Amygdala (tissue), 56 donors: ENCODE measurements around the gene PABPN1L.
"Not testable (repeated sequence)": the region's sequence is repeated elsewhere in the genome, so short reads cannot be mapped to it uniquely, and the experiment has no call there.

Experiments used
- DNase-seq, 56 donors: peaks; one replicate each; lab custom pipeline; 2025; lab: John Stamatoyannopoulos, UW

PABPN1L gene

DNA sequence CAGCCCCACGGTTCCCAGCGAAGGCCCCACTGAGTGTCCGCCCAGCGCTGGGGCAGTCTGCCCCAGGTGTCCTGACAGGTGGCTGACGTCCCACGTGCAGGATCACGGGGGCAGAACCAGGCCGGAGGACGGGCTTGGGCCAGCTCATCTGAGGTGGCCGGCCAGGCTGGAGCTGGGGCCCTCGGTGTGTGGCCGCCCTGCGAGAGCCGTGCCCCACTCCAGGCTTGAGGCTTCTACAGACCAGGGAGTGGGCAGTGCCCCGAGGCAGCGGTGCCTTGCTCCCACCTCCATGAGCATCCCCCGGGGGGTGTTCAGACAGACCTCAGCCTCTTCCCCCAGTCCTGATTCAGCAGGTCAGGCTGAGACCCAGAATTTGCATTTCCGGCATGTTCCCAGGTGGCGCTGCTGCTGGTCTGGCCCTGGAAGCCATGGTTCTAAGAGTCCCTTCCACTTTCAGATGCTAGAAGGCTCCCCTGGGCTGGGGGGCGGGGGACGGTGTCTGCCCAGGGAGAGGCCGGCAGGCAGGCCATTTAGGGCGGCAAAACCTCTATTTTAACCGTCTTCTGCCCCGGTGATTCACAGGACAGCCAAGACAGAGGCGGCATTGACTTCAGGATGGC, 35.4 kb upstream of the PABPN1L start:
- no peak for DNase-seq

DNA sequence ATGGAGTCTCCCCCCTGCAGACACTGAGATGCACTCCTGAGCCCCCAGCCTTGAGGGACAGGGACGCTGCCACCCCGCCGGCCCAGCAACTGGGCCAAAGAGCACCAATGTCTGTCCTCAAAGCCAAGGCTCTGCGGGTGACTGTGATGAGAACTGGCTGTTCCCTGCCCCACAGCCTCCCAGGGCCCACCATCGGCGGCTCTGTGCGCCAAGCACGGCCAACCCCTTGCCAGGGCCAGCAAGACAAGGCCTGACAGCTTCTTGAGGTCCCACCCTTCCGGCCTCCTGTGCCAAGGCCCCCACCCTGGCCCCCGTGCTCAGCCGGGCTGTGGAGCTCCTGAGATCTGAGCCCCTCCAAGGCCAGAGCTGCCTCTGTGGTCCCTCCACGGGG, 34.2 kb upstream of the PABPN1L start:
- DNase-seq, result no peak

DNA sequence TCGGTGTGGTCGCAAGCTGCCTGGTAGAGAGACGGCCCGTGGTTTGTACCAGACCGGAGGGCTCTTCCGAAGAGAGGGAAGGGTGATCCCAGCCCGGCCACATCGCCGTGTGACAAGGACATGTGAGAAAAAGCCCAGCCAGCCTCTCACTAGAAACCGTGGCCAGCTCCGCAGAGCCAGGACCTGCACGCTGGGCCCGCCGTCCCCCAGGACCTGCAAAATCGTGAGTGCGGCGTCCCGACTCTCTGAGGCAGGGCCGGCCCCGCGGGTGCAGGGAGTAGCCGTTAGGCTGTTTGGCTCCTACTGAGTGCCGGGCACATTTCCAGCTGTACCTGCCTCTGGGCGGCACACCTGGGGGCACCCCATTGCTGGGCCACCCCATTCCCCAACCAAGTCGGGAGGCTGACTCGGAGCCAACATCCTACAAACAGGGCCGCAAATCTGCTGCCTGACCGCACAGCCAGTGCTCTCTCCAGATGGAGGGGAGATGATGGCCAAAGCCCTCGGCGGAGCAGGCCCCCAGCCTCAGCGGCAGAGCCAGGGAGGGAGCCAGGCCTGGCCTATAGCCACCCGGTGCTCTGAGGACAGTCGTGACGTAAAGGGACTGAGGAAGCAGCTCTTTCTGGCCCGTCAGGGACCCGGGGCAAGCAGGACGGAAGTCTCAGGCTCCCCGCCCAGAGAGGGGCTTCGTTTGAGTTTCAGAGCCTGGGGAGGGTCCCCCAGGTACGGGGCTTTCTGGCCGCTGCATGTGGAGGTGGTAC, 33.6 kb upstream of the PABPN1L start:
- no peak for DNase-seq

DNA sequence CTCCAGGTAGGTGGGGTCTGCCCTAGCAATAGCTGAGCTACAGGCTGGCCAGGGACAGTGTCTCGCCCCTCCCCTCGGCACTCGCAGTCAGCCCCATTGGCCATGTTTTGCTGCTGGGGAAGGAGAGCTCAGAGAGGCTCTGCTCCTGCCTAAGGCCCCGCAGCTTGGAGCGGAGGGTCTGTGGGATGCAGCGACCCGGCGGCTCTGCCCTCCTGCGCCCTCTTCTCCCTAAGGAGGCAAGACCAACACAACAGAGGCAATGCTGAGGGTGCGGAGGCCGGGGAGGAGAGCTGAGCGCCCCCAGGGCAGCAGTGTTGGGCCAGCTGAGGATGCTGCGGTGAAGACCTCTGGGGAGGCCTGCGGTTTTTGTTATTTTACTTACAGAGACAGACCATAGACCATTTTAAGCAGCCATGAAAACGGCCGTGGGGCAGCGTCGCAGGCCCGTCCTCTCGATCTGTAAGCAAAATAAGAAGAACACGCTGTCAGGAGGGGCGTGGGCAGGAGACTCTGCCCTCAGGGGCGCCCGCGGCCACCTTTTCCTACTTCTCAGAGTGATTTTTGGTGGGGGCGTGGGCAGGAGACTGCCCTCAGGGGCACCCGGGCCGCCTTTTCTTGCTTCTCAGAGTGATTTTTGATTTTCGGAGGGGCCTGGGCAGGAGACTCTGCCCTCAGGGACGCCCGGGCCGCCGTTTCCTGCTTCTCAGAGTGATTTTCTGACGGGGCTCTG, 31.4 kb upstream of the PABPN1L start:
- no peak for DNase-seq

DNA sequence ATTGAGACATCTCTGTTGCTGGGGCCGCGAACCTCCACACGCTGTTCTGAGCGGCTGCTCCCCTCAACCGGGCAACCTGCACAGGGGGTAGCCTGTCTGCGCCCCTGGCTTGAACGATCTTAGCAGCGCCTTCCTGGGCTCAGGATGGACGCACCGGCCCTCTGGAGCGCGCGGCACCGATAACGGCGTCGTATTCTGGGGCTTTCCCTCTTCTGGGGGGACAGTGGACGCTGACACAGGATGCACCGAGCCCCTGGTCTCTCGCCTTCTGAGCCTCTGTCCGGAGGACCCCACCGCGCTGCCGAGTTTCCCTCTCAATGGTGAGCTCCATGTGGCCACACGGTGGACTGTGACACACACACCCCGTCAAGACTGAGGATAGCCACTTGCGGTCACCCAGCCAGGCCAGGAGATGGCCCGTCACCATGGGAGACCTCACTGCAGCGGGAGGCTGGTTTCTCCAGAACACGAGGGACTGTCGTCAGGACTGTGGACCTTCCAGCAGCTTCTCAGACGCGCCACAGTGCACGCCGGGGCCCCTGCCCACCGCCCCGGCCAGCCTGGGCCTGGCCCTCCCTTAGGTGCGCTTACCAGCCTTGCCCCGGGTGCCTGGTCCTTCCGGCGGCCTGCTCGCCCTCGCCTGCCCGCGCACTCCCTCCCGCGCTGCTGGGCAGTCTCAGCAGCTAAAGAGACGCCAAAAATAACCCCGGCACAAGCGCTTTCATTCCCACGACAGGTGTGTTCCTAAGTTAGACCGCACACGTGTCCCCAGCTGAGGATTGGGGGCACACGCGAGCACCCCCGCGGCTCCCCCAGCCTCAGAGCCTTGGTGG, 30.0 kb upstream of the PABPN1L start:
- no peak for DNase-seq

DNA sequence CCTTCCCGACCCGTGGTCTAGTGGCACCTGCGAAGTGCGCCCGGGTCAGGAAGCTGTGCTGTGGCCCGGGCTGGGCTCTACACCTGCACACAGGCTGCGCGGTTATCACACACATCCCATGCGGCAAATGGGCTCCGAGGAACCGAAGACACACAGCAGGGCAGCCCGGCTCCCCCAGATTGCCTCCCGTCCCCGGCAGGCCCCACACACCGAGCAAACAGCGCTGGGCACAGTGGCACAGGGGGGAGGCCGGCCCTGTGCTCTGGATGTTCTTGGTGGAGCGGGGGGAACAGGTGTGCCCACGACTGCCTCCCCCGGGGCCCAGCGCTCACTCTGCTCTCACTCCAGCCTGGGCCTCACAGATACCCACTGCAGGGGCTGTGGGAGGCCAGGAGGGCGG, 28.9 kb upstream of the PABPN1L start:
- DNase-seq, result no peak

DNA sequence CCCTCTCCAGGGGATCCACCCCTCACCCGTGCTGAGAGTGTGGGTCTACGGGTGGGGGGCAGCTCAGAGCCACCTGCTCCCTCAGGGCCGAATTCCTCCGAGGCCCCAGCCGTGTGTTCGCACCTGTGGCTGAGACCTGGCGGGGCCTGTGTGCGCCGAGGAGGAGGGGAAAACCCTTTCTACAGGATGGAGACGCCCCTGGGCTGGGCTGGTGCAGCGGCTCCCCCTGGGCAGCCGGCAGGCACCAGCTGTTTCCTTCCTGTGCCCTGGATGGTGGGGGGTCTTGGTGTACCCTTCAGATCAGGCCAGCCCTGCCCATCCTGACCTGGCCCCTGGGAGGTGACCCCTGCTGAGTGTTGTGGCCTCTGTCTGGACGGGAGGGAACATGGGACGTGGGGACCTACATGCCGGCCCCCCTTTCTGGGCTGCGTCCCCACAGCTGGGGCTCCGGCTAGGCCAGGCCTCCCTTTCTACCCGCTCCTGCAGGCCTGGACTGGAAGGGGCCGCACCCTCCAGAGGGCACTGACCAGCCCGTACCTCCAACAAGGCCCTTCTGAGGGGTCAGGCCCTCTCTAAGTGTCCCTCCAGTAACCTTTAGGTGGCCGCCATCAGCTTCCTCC, 28.3 kb upstream of the PABPN1L start:
- DNase-seq, result no peak

DNA sequence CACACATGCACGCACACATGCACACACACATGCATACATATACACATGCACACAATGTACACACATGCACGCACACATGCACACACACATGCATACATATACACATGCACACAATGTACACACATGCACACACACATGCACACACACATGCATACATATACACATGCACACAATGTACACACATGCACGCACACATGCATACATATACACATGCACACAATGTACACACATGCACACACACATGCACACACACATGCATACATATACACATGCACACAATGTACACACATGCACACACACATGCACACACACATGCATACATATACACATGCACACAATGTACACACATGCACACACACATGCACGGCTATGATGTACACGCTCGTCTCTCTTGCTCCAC, 27.8 kb upstream of the PABPN1L start:
- DNase-seq, result not testable (repeated sequence)

DNA sequence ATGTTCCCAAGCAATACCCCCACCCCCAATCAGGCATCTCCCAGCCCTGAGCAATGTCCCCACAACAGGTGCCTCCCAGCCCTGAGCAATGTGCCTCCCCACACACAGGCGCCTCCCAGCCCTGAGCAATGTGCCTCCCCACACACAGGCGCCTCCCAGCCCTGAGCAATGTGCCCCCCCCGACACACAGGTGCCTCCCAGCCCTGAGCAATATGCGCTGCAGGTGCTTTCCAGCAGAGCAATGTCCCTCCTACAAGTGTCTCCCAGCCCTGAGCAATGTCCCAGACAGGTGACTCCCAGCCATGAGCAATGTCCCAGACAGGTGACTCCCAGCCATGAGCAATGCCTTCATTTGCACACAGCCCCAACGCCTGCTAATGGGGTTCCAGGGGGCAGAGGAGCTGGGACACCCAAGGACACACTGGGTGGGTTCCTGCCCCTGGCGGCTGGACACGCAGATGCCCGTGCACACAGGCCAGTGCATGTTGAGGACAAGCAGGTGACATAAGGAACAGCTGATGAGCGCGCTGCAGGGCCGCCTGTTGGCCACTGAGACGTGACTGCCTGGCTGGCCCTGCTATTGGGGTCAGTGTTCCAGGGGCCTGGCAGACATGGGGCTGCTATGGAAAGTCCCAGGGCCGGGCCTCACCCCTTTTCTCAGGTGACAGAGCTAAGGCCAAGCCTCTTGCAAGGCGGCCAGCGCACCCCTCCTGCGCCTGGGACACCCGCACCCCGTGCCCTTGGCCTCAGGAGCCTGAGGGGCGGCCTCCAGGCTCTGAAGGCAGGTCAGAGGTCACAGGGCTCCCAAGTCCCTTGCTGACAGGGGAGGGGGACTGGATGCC, 26.9 kb upstream of the PABPN1L start:
- DNase-seq, result no peak

DNA sequence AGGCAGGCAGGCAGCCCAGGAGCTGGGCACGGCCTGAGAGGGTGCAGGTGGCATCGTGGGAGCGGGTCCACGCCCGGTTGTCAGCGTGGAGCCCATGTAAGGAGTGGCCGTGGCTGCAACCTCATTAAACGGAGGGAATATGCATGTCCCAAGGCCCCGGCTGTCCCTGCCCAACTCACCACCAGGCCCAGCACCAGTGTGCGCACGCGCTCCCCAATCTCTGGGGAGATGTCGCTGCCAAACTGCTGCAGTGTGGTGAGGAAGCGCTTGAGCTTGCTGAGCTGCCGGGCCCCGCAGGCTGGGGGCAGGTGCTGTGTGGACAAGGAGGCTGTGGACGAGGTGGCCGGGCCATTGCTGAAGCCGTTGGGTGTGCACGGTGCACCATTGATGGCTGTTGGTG, 25.6 kb upstream of the PABPN1L start:
- DNase-seq, result no peak

DNA sequence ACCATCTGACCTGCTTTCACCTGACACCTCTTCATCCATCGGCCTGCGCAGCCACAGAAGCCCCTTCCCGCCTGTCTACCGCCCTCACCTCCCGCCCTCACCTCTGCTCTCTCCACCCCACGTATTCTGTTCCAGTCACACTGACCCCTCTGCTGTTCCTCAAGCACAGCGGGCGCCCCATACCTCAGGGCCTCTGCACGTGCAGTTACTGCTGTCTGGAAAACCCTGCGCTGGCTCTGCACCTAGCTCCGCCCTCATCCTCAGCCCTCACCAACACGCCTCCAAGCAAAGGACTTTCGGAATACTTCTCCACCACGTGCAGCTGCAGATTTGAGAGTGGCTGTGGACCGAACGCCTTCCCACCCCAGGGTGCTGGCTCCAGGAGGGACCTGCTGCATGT, 24.6 kb upstream of the PABPN1L start:
- DNase-seq, result no peak

DNA sequence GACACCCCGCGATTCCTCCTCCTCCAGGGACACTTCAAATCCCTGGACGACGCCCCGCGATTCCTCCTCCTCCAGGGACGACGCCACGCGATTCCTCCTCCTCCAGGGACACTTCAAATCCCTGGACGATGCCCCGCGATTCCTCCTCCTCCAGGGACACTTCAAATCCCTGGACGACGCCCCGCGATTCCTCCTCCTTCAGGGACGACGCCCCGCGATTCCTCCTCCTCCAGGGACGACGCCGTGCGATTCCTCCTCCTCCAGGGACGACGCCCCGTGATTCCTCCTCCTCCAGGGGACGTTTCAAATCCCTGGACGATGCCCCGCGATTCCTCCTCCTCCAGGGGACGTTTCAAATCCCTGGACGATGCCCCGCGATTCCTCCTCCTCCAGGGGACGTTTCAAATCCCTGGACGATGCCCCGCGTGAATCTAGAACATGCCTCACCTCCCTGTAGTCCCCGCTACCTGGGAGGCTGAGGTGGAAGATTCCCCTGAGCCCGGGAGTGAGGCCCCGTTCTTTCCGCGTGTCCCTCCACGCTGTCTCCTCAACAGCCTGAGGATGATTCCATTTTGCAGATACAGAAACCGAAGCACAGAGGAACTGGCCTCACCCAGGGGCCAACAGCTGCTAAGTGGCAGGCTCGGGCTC, 23.4 kb upstream of the PABPN1L start:
- DNase-seq, result not testable (repeated sequence)

DNA sequence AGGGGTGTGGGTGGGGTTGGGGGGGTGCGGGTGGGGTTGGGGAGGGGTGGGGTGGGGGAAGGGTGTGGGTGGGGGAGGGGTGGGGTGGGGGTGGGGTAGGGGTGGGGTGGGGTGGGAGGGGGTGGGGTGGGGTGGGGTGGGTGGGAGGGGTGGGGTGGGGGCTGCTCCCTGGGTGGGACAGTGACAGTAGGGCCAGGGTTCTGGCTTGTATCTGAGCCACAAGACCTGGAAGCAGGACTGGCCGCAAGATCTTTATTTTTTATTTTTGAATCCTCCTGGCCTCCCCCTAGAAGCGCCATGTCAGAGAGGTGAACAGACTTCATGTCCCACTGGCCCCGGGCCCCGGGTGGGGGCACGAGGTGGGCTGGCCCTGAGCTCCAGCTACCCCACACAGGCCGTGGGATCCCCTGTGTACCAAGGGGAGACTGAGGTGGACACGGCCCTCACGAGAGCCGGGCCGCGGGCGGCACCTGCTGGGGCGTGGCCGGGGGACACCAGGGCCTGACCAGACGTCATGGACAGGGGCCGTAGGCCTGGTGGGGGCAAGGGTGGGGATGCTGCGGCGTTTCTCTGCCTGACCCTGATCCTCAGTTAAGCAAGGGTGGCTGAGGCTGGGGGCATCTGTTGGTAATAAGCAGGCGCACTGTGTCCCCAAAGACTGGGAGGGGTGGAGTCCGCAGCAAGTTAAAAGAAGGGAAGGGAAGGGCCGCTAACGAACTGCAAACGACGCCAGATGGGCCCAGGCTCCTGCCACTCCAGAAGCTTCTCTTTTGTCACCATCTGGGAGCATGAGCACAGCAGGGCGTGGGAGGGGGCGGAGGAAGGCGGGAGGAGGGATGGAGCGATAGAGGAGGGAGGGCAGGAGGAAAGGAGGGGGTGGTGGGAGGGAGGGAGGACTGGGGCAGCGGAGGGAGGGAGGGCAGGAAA, 22.3 kb upstream of the PABPN1L start:
- no peak for DNase-seq

DNA sequence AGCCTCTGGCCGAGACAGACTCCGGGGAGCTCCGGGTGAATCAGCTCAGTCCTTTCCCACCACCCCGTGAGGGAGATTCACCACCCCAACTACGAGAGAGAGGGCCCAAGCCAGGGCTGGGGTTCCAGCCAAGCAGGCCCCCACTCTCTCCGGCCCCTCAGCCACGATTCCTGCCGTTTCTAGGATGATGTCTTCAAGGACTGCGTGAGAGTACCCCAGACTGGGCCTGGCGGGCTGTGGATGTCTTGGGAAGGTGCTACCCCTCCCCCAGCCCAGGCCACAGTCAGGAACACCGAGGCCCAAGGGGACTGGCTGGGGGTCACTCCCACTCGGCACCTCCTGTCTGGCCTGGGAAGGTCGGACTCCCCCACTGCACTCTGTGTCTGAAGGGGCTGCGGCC, 21.6 kb upstream of the PABPN1L start:
- no peak for DNase-seq

DNA sequence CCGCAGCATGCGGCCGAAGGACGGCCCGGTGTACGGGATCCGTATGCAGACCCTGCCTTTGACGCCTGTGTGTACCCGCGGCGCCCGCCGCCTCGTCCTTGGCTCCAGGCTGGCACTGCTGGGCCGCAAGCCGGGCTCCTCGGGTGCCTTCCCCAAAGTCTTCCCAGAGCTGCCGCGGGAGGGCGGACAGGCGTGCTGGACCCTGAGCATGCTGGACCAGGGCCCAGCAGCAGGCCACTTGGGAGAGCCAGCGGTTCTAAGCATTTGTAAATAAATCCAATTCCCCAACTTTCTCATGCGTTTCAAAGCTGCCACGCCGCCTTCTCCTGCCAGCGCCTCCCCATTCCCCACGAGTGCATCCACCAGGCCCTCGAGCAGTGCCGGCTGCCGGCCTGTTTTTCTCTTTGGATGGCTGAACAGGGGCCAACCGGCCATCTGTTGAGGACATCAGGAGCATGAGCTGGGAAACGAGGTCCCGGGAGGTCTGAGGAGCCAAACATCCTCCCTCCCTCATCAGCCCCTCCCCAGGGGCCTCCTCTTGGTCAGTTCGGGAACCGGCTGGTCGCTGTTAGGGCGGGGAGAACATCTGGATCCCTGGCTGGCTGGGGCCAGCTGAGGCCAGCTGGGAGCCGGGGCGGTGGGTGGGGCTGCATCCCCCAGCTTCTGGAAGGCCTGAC, 20.5 kb upstream of the PABPN1L start:
- DNase-seq, result no peak

DNA sequence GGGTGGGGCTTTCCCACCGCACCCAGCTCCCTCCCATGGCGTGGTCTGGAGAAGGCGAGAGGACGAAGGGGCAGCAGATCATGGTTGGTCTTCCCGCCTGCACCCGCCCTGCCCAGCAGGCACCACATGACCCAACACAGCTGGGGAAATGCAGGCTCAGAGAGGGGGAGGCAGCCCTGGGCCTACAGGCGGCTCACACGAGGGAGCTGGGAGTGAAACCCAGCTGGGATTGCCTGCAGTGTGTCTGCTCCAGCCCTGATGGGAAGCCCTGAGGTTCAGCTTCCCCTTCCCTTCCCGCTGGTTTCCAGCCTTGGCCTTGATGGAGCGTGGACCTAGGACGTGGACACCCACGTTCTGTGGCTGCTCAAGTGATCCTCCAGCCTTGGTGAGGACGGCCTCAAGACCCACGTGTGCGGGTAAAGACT, 20.0 kb upstream of the PABPN1L start:
- DNase-seq, result no peak

DNA sequence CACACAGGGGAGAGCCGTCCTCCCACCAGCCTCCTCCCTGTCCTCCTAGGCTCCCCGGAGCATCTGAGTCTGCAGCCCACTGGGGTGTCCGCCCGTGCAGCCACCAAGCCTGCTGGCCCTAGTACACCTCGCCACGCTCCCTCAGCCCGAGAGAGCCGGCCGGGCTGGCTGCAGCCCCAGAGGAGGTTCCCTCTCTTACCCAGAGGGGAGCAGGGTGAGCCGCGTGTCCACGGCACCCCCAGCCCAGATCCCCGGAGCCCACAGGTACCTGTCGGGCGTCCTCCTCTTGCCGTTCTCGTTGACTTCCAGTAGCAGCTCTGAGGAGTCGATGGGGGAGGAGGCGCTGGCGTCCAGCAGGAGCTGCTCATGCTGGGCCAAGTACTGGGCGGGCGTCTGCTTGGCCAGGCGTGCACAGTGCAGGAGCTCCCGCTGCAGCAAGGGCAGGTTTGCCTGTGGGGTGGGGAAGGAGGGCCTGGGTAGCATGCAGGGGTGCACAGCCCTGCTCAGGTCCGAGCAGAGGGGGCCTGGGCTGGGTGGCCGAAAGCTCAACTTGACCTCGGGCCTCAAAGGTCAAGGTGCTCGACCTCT, 19.3 kb upstream of the PABPN1L start:
- no peak for DNase-seq
